Activated naive CD8-positive, alpha-beta T cell (primary cell): ENCODE results near the gene FDCSP.
"Not testable (repeated sequence)": the region's sequence is repeated elsewhere in the genome, so short reads cannot be mapped to it uniquely, and the experiment has no call there.

ENCODE experiments used
- H3K27ac Mint-ChIP-seq: one replicate; pipeline ENCODE4 v1.8.0; 2021; ENCODE audit warnings: mixed read lengths
- H3K27me3 Mint-ChIP-seq: one replicate; pipeline ENCODE4 v1.8.0; 2021; ENCODE audit warnings: mixed read lengths
- H3K36me3 Mint-ChIP-seq: one replicate; pipeline ENCODE4 v1.8.0; 2021; ENCODE audit warnings: mixed read lengths
- H3K4me1 Mint-ChIP-seq: one replicate; pipeline ENCODE4 v1.8.0; 2021; ENCODE audit warnings: low read depth, mixed read lengths
- H3K4me3 Mint-ChIP-seq: one replicate; pipeline ENCODE4 v1.8.0; 2021; ENCODE audit warnings: mild to moderate bottlenecking, mixed read lengths
- H3K9me3 Mint-ChIP-seq: one replicate; pipeline ENCODE4 v1.8.0; 2021; ENCODE audit warnings: low read depth, mixed read lengths

Gene FDCSP

DNA sequence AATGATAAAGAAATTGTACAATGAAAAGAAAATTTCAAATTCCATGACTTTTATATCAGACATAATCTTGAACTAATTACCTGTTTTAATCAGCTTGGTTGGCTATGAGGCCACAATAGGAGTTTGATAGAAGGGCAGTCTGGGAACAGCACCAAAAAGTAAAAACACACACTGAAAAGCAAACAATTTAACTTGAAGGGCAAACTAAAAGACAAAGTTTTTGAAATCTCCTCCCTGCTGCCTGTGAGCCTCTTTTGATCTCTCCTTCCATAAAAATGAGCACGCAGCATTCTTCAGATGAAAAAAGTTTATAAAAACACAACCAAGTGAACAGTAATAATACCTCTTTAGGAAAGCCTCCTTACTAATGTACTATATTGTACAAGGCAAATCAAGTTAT, 22.3 kb upstream of the FDCSP start:
- Mint-ChIP-seq H3K9me3 (no peaks in the 10 kb centered on the region), H3K36me3 (no peaks in the 10 kb centered on the region), H3K27me3 (no peaks in the 10 kb centered on the region), H3K4me3 (no peak overlapping the region), H3K4me1 (no peaks in the 10 kb centered on the region), H3K27ac (no peak overlapping the region)

DNA sequence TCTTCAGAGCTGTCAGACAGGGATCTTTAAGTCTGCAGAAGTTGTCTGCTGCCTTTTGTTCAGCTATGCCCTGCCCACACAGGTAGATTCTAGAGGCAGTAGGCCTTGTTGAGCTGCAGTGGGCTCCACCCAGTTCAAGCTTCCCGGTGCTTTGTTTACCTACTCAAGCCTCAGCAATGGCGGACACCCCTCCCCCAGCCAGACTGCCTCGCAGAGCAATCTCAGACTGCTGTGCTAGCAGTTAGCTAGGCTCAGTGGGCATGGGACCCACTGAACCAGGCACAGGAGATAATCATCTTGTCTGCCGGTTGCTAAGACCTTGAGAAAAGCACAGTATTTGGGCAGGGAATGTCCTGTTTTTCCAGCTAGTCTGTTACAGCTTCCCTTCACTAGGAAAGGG, 13.2 kb upstream of the FDCSP start:
- H3K4me3 Mint-ChIP-seq, H3K27ac Mint-ChIP-seq, H3K27me3 Mint-ChIP-seq, H3K9me3 Mint-ChIP-seq, H3K36me3 Mint-ChIP-seq, H3K4me1 Mint-ChIP-seq: not testable (repeated sequence)

GRCh38 chr4:70216109-70216508, 9.8 kb upstream of the FDCSP start:
- H3K4me1 Mint-ChIP-seq, H3K9me3 Mint-ChIP-seq, H3K27ac Mint-ChIP-seq, H3K4me3 Mint-ChIP-seq, H3K36me3 Mint-ChIP-seq, H3K27me3 Mint-ChIP-seq: not testable (repeated sequence)

DNA sequence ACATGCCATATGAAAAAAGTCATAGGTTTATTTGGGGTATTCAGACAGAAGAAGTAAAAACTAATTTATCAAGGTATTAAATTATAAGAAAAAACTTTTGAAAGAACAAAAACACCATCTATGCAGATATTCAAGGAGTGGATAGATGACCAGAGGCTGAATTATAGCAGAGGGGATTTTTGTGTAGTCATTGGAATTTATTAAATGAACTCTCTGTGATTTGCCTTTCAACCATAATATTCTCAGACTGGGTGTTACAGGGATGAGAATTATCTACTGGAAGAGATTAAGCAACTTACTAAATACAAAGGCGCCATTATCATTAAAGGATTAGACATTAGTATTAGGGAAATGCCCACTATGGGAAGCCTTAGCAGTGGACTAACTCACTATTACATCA, 9.4 kb upstream of the FDCSP start:
- not testable (repeated sequence) for H3K9me3 Mint-ChIP-seq, H3K36me3 Mint-ChIP-seq, H3K27ac Mint-ChIP-seq, H3K4me3 Mint-ChIP-seq, H3K4me1 Mint-ChIP-seq, H3K27me3 Mint-ChIP-seq

- not testable (repeated sequence) for H3K27ac Mint-ChIP-seq, H3K4me1 Mint-ChIP-seq, H3K9me3 Mint-ChIP-seq, H3K4me3 Mint-ChIP-seq, H3K36me3 Mint-ChIP-seq, H3K27me3 Mint-ChIP-seq
These were observed 4.5 kb upstream of the FDCSP start for GRCh38 chr4:70221389-70221788.

- H3K4me3 Mint-ChIP-seq, H3K27ac Mint-ChIP-seq, H3K36me3 Mint-ChIP-seq, H3K4me1 Mint-ChIP-seq, H3K9me3 Mint-ChIP-seq, H3K27me3 Mint-ChIP-seq: not testable (repeated sequence)
These were observed 4.1 kb upstream of the FDCSP start for GRCh38 chr4:70221818-70222217.

GRCh38 chr4:70236125-70236524, 10.2 kb downstream of the FDCSP start:
- H3K36me3 Mint-ChIP-seq: no peaks in the 10 kb centered on the region

GRCh38 chr4:70239131-70239883, 13.4 kb downstream of the FDCSP start:
- Mint-ChIP-seq H3K9me3 (no peaks in the 10 kb centered on the region), H3K27ac (no peak overlapping the region), H3K4me1 (no peaks in the 10 kb centered on the region), H3K36me3 (no peaks in the 10 kb centered on the region), H3K27me3 (no peaks in the 10 kb centered on the region), H3K4me3 (no peak overlapping the region)

More at GRCh38 chr4:70236125-70236524, 10.2 kb downstream of the FDCSP start:
- Mint-ChIP-seq H3K27me3 (no peaks in the 10 kb centered on the region), H3K27ac (no peak overlapping the region), H3K9me3 (no peaks in the 10 kb centered on the region), H3K4me3 (no peak overlapping the region), H3K4me1 (no peaks in the 10 kb centered on the region)

DNA sequence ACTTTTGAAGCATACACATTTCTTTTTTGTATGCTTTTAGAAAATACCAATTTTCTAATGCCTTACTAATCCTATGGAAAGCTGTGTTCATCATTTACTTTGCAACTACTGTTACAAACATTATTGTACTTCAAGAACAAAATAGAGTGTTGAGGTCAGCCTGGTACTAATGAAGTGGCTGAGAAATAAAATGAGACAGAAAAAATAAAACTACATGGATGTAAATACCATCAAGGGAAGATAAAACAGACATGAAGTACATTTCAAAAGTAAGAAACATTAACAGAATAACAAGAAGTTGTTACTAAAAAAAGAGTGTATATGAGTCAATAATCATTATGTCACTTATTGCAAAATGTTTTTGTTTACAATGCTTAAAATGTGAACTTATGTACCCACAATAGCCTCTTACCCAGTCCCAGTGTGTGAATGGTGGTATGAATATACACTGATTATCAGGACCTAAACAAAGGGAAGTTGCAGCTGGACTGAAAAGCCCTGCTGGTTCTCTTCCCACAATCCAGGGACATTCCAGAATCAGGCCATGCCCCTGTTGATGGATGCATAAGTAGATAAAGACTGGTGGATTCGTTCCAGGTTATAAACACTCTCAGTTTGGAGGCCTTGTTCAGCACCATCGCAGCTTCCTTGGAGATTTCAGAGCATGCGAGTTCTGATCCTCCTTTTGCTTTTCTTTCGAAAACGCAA, 14.1 kb downstream of the FDCSP start:
- no peaks in the 10 kb centered on the region for H3K36me3 Mint-ChIP-seq
- no peak overlapping the region for H3K4me3 Mint-ChIP-seq
- H3K27me3 Mint-ChIP-seq: no peaks in the 10 kb centered on the region
- no peaks in the 10 kb centered on the region for H3K4me1 Mint-ChIP-seq
- H3K9me3 Mint-ChIP-seq: no peaks in the 10 kb centered on the region
- H3K27ac Mint-ChIP-seq: no peak overlapping the region

DNA sequence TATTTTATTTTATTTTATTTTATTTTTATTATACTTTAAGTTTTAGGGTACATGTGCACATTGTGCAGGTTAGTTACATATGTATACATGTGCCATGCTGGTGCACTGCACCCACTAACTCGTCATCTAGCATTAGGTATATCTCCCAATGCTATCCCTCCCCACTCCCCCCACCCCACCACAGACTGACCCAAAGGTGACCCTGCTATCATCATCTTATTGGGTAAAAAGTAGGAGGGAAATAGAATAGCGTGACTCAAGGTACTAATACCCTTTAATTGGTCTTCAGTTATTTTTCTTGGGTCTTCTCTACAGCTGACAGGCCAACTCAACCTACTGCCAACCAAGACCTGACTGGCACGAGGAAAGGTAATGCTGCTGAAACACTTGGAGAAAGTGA, 16.4 kb downstream of the FDCSP start, which contains the start of gene CSN3:
Gene CSN3 (plus strand): TSS at position 301 of the 400 bp plus-strand sequence. CDS start 2,223 bp downstream, outside the sequence.
- not testable (repeated sequence) for H3K27ac Mint-ChIP-seq, H3K36me3 Mint-ChIP-seq, H3K27me3 Mint-ChIP-seq, H3K4me3 Mint-ChIP-seq, H3K4me1 Mint-ChIP-seq, H3K9me3 Mint-ChIP-seq

- Mint-ChIP-seq H3K4me3 (no peak overlapping the region), H3K4me1 (no peaks in the 10 kb centered on the region), H3K27me3 (no peaks in the 10 kb centered on the region), H3K27ac (no peak overlapping the region), H3K36me3 (no peaks in the 10 kb centered on the region), H3K9me3 (no peaks in the 10 kb centered on the region)
These were observed 17.2 kb downstream of the FDCSP start for GRCh38 chr4:70243091-70243490.

DNA sequence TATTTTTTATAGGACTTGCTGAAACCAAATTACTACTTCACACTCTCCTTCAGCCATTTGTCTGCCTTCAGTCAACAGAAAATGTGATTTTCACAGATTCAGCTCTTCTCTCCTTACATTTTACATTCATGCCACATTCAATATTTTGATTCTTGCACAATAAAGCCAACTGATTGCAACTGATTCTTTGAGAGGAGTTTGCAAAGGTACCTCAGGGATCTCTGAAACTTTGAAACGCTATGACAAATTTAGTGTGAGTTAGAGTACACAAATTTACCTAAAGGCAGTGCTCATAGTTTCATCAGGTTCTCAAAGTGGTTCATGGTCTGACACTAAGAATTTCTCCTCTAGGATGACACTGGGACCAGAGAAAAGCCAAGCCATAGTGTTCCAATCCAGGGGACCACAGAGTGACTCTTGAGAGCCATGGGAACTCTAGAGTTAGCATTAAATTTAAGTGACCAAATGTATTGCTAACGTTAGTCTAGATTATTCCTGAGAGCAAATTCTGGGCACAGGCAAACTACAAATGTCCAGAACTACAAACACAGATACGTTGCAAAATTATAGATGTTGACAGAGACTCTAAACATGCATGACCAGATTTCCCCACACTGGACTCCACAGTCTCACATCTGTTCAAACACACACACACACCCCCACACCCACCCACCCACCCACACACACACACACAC, 25.5 kb downstream of the FDCSP start:
- no peaks in the 10 kb centered on the region for H3K36me3 Mint-ChIP-seq
- H3K4me3 Mint-ChIP-seq: no peak overlapping the region
- no peaks in the 10 kb centered on the region for H3K4me1 Mint-ChIP-seq
- no peaks in the 10 kb centered on the region for H3K9me3 Mint-ChIP-seq
- H3K27me3 Mint-ChIP-seq: peaks cover 1% of the 10 kb centered on the region
- no peak overlapping the region for H3K27ac Mint-ChIP-seq

GRCh38 chr4:70251945-70252277, 26.0 kb downstream of the FDCSP start:
- H3K36me3 Mint-ChIP-seq: no peaks in the 10 kb centered on the region
- no peak overlapping the region for H3K27ac Mint-ChIP-seq
- H3K4me1 Mint-ChIP-seq: no peaks in the 10 kb centered on the region
- no peaks in the 10 kb centered on the region for H3K9me3 Mint-ChIP-seq
- H3K27me3 Mint-ChIP-seq: peaks cover 1% of the 10 kb centered on the region
- no peak overlapping the region for H3K4me3 Mint-ChIP-seq

- H3K27ac Mint-ChIP-seq: no peak overlapping the region
- no peaks in the 10 kb centered on the region for H3K36me3 Mint-ChIP-seq
- H3K27me3 Mint-ChIP-seq: no peaks in the 10 kb centered on the region
- no peaks in the 10 kb centered on the region for H3K9me3 Mint-ChIP-seq
- H3K4me3 Mint-ChIP-seq: no peak overlapping the region
- no peaks in the 10 kb centered on the region for H3K4me1 Mint-ChIP-seq
These were observed 43.8 kb downstream of the FDCSP start for GRCh38 chr4:70269674-70270073.

- H3K27me3 Mint-ChIP-seq: no peaks in the 10 kb centered on the region
- H3K27ac Mint-ChIP-seq: no peak overlapping the region
- no peaks in the 10 kb centered on the region for H3K36me3 Mint-ChIP-seq
- no peaks in the 10 kb centered on the region for H3K4me1 Mint-ChIP-seq
- H3K4me3 Mint-ChIP-seq: no peak overlapping the region
- H3K9me3 Mint-ChIP-seq: peaks cover 8% of the 10 kb centered on the region
These were observed 51.2 kb downstream of the FDCSP start for GRCh38 chr4:70277121-70277520.
